Right lobe of liver (tissue), 6 donors: ENCODE data around the gene MID2. TPM values are rescaled to one million over a fixed set of nuclear protein-coding genes. Genes with fewer than 3 reads are reported as not detected.

Experiments used
- ATAC-seq, 4 donors: fragments of 200-7000 bp; cut with Tn5 transposase; one replicate each; pipeline ENCODE4 v1.9.1; 2020; ENCODE audit warnings: mild to moderate bottlenecking in 4 of 4, moderate library complexity in 4 of 4
- DNase-seq, 3 donors: peaks; one replicate each; pipeline ENCODE4 v3.0.0-alpha.2; 2020
- H3K27ac ChIP-seq, 3 donors: fragments of 200-600 bp; one replicate each; pipeline ENCODE4 v1.8.0; 2022
- H3K27me3 ChIP-seq, 2 donors: fragments of 200-600 bp; one replicate each; pipeline ENCODE4 v1.8.0; 2022
- H3K36me3 ChIP-seq, 4 donors: fragments of 200-600 bp; sonication (generic) in 1 of 4; one replicate each; pipeline versions ENCODE4 v1.5.1 to v1.8.0; 2017 to 2022; ENCODE audit warnings: control low read depth in 1 of 4
- H3K4me1 ChIP-seq, 4 donors: fragments of 200-600 bp; sonication (generic) in 1 of 4; one replicate each; pipeline versions ENCODE4 v1.5.1 to v1.8.0; 2017 to 2022; ENCODE audit warnings: control low read depth in 1 of 4
- H3K4me3 ChIP-seq, 3 donors: fragments of 200-600 bp; one replicate each; pipeline ENCODE4 v1.8.0; 2022
- H3K9me3 ChIP-seq, 4 donors: fragments of 200-600 bp; sonication (generic) in 1 of 4; one replicate each; pipeline versions ENCODE4 v1.5.1 to v1.8.0; 2017 to 2022; ENCODE audit warnings: control low read depth in 1 of 4
- POLR2A ChIP-seq: fragments of 450-650 bp; IDR thresholded peaks from one replicate; pipeline ENCODE4 v1.6.1; 2017; ENCODE audit warnings: antibody characterized with exemption, mild to moderate bottlenecking
- WGBS: methylation state at CpG from one replicate; pipeline ENCODE4 v1.1.6; 2018; ENCODE audit warnings: low coverage, low lambda C conversion rate; ENCODE audit not compliant: insufficient coverage; ENCODE audit errors: missing lambda C conversion rate; 5-methylcytosine and 5-hydroxymethylcytosine counted together
- intact Hi-C, 2 donors: fragments of 100-400 bp; cut with DNase I; formaldehyde crosslinking; loops; one replicate each; pipeline versions ENCODE4 v1.11.2 to v1.14.1; 2022
- total RNA-seq, 6 experiments: library from RNA; depleted of rRNA in 2 of 6; stranded (reverse); fragments of >200 nt in 2 of 6; fragmentation: NEBNext Ultra II Directional in 3 of 6; extraction: Animal tissue kit (Norgen Biotek cat#: 25700) in 3 of 6; gene quantifications; one replicate each; pipeline versions ENCODE4 v1.1.0 to v1.2.4, GENCODE V29; 2016 to 2023
- TF ChIP-seq, protein P1 (sequence below), 4 donors: fragments of 200-600 bp in 3 of 4; fragments of 450-650 bp in 1 of 4; IDR thresholded peaks; one replicate each; pipeline versions ENCODE4 v1.5.1 to v1.8.0; 2016 to 2022; ENCODE audit warnings: antibody characterized with exemption in 4 of 4, mild to moderate bottlenecking in 2 of 4
- donor health status: DM: no; HTN: yes; CAD: no.
- donor health status: DM: no; HTN: no; CAD: no.
- donor health status: DM: no; HTN: no; CAD: no.
- donor health status: DM: no; HTN: yes; CAD: no.
- donor health status: DM: no; HTN: yes; CAD: no.

Gene MID2
- total RNA-seq, 6 experiments from 2014 or later: 6.3 to 13.8 (median 11.8) TPM

DNA sequence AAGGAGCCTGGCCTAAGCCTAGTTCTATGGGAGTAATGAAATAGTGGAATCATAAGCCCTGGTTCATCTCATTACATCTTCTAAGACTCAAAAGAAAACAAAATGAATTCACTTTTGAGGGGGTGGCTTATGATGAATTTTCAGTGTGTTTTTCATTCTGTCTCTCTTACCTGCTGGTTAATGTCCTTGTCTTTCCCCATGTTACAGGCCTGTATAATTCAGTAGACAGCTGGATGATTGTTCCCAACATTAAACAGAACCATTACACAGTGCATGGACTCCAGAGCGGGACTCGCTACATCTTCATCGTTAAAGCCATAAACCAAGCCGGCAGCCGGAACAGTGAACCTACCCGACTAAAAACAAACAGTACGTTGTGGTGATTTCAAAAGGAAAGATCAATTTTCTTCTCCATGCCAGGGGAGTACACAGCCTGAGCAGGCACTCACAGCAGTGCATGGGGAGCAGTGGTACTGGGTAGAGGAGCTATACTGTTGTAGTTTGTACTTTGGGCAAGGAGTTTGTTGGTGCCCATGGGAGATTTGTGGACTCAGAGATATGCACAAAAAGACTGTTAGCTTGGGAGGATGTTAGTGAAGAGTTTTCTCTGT lies 98.6 kb downstream of the MID2 start:
- 50% methylated on average over 6 of the region's 7 CpGs for WGBS
- no peaks in the 10 kb centered on the region for H3K27me3 ChIP-seq

DNA sequence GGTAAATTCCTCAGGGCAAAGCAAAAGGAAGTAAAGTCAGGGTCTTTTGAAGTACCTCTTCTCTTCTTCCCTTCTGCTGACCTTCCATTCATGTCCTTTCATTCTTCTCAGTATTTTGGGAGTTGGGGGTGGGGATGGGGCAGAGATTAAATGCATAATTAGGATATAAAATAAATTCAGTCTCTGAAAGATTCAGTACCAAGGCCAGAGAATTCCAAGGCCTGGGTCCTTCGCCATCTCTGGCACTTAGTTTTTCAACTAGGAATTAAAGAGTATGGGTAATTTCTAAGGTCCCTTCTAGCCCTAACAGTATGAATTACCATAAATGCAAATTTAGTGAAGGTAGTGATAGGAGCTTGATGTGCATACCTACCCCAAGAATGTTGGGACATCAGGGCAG lies 108.6 kb downstream of the MID2 start:
- 90% methylated on average over 1 of the region's 1 CpG for WGBS
- TF ChIP-seq, protein P1, sequence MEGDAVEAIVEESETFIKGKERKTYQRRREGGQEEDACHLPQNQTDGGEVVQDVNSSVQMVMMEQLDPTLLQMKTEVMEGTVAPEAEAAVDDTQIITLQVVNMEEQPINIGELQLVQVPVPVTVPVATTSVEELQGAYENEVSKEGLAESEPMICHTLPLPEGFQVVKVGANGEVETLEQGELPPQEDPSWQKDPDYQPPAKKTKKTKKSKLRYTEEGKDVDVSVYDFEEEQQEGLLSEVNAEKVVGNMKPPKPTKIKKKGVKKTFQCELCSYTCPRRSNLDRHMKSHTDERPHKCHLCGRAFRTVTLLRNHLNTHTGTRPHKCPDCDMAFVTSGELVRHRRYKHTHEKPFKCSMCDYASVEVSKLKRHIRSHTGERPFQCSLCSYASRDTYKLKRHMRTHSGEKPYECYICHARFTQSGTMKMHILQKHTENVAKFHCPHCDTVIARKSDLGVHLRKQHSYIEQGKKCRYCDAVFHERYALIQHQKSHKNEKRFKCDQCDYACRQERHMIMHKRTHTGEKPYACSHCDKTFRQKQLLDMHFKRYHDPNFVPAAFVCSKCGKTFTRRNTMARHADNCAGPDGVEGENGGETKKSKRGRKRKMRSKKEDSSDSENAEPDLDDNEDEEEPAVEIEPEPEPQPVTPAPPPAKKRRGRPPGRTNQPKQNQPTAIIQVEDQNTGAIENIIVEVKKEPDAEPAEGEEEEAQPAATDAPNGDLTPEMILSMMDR (IDR thresholded peaks at IDR 0.05): no peak
- TF ChIP-seq POLR2A: no peak
- H3K27ac ChIP-seq: no peak overlapping the region
- H3K4me3 ChIP-seq: no peak overlapping the region
- intact Hi-C loops: no loop called here
- no peaks in the 10 kb centered on the region for H3K9me3 ChIP-seq
- no peaks in the 10 kb centered on the region for H3K36me3 ChIP-seq
- H3K27me3 ChIP-seq: no peaks in the 10 kb centered on the region
- no peak for DNase-seq
- no peaks in the 10 kb centered on the region for H3K4me1 ChIP-seq
- ATAC-seq: no peak

More for the DNA sequence above, 98.6 kb downstream of the MID2 start:
- no peaks in the 10 kb centered on the region for H3K4me1 ChIP-seq
- no peaks in the 10 kb centered on the region for H3K36me3 ChIP-seq
- peak in 2 of 3 donors; percentile 49 to 56 for DNase-seq
- H3K27ac ChIP-seq: no peak overlapping the region
- no peak overlapping the region for H3K4me3 ChIP-seq
- intact Hi-C loops: no loop called here
- ATAC-seq: peak; percentile 92 to 98 (median 97)
- H3K9me3 ChIP-seq: no peaks in the 10 kb centered on the region
- no peak for TF ChIP-seq POLR2A
- TF ChIP-seq, protein P1 (IDR thresholded peaks at IDR 0.05): no peak

DNA sequence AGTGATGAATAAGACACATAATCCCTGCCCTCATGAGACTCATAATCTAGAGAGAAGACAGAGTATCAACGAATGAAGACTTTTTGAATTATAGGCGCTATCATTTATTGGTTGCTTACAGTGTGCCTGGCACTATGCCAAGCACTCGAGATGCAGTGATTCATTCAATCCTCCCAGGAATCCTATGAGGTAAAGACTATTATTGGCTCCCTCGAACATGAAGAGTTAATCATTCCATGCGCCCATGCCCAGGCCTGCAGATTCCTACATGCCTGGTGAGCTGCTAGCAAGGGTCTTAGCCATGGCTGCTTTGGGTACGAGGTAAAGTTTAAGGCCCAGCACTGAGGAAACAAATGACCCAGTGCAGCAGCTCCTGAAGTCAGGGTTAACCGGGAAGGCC lies 109.5 kb downstream of the MID2 start:
- Histone ChIP-seq H3K9me3 (no peaks in the 10 kb centered on the region), H3K27ac (no peak overlapping the region), H3K4me1 (no peaks in the 10 kb centered on the region), H3K36me3 (no peaks in the 10 kb centered on the region), H3K27me3 (no peaks in the 10 kb centered on the region), H3K4me3 (no peak overlapping the region)
- ATAC-seq: no peak
- WGBS: 36% methylated on average over 5 of the region's 7 CpGs
- intact Hi-C loops: no loop called here
- no peak for TF ChIP-seq POLR2A
- TF ChIP-seq, protein P1 (IDR thresholded peaks at IDR 0.05): no peak
- no peak for DNase-seq

DNA sequence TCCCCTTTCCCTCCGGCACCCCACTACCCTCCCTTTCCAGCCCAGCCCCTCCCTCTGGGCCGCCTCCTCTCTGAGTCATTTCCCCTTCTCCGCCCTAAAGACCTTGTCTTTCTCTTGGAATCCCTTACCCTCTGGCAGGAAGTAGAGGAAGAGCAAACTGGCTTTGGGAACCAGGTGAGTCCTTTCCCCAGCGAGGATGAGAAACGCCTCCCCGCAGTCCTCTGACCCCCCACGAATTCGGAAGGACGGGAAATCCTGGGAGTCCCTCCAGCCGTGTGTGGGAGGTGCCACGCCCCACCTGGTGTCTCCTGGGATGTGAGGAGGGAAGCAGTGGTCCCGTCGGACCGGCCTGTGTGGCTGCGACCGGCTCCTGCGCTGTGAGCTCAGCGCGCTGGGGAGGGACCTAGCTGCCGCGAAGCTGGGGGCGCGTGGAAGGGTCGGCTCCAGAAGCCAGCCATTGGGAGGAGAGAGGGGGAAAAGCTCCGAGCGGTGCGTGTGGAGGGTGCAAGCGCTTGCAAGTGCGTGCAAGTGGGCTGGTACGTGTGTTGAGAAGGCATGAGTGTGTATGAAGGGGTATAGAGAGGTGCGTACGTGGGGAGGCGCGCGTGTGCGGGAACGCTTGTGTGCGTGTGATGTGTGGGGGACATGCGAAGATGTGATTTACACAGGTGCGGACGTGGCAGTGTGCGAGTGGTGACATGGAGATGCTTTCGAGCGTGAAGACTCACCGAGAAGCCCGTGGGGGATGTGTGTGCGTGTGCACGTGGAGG lies 110.2 kb downstream of the MID2 start:
- 52% methylated on average over 28 of the region's 48 CpGs for WGBS
- no peaks in the 10 kb centered on the region for H3K36me3 ChIP-seq
- DNase-seq: no peak
- H3K9me3 ChIP-seq: no peaks in the 10 kb centered on the region
- H3K4me3 ChIP-seq: no peak overlapping the region
- TF ChIP-seq POLR2A: no peak
- TF ChIP-seq, protein P1 (IDR thresholded peaks at IDR 0.05): no peak
- H3K27ac ChIP-seq: no peak overlapping the region
- intact Hi-C loops: no loop called here
- no peaks in the 10 kb centered on the region for H3K4me1 ChIP-seq
- H3K27me3 ChIP-seq: no peaks in the 10 kb centered on the region
- peak in 1 of 4 donors; percentile 31 for ATAC-seq
